Measurements from ENCODE around the gene TJAP1.
"Not testable (repeated sequence)": the region's sequence is repeated elsewhere in the genome, so short reads cannot be mapped to it uniquely, and the experiment has no call there.

Gene TJAP1

GRCh38 chr6:43461936-43462335 lies 15.4 kb upstream of the TJAP1 start:
- ATAC-seq = no peak
- H3K36me3 Mint-ChIP-seq = no peaks in the 10 kb centered on the region
- no peak overlapping the region for H3K27ac Mint-ChIP-seq
- peaks cover 23% of the 10 kb centered on the region for H3K27me3 Mint-ChIP-seq
- no peaks in the 10 kb centered on the region for H3K9me3 Mint-ChIP-seq
- no peak overlapping the region for H3K4me3 Mint-ChIP-seq
- no peaks in the 10 kb centered on the region for H3K4me1 Mint-ChIP-seq

DNA sequence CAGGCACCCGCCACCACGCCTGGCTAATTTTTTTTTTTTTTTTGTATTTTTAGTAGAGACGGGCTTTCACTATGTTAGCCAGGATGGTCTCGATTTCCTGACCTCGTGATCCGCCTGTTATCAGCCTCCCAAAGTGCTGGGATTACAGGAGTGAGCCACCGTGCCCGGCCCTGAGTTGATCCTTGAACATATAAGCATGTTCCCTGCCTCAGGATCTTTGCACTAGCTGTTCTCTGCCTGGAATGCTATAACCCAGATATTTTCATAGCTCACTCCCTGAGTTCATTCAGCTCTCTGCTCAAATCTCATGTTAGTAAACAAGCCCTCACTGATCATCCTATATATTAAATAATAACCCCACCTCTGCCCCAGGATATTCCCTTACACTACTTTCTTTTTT lies 13.0 kb upstream of the TJAP1 start:
- Mint-ChIP-seq H3K4me3 (no peak overlapping the region), H3K9me3 (no peaks in the 10 kb centered on the region), H3K27ac (no peak overlapping the region), H3K4me1 (no peaks in the 10 kb centered on the region), H3K36me3 (no peaks in the 10 kb centered on the region), H3K27me3 (peaks cover 42% of the 10 kb centered on the region)
- no peak for ATAC-seq

DNA sequence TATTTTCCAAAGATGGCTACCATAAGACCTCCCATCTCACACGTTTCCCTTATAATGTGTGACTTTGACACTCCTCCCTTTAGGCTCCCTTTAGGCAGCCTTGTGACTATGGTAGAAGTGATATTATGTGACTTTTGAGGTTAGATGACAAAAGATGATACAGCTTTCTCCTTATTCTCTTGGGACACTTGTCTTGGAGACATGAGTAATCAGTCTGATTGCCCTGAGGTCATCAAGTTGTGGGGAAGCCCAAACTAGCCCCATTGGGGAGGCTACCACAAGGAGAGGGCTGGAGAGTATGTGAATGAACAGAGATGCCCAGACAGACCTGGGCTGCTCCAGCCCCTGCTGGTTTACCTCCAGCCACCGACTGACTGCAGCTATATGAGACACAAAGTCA lies 11.4 kb upstream of the TJAP1 start:
- H3K9me3 Mint-ChIP-seq = no peaks in the 10 kb centered on the region
- H3K4me3 Mint-ChIP-seq = no peak overlapping the region
- H3K4me1 Mint-ChIP-seq = no peaks in the 10 kb centered on the region
- peak; percentile 56 for ATAC-seq
- no peaks in the 10 kb centered on the region for H3K36me3 Mint-ChIP-seq
- H3K27ac Mint-ChIP-seq = no peak overlapping the region
- H3K27me3 Mint-ChIP-seq = peaks cover 53% of the 10 kb centered on the region

- H3K9me3 Mint-ChIP-seq, H3K4me1 Mint-ChIP-seq, ATAC-seq, H3K4me3 Mint-ChIP-seq, H3K36me3 Mint-ChIP-seq, H3K27ac Mint-ChIP-seq: not testable (repeated sequence)
- H3K27me3 Mint-ChIP-seq = peaks cover 50% of the 10 kb centered on the region
Measured at GRCh38 chr6:43467265-43467664, 10.1 kb upstream of the TJAP1 start.

GRCh38 chr6:43467752-43468151 lies 9.6 kb upstream of the TJAP1 start:
- ATAC-seq = no peak
- Mint-ChIP-seq H3K9me3 (no peaks in the 10 kb centered on the region), H3K27ac (no peak overlapping the region)

DNA sequence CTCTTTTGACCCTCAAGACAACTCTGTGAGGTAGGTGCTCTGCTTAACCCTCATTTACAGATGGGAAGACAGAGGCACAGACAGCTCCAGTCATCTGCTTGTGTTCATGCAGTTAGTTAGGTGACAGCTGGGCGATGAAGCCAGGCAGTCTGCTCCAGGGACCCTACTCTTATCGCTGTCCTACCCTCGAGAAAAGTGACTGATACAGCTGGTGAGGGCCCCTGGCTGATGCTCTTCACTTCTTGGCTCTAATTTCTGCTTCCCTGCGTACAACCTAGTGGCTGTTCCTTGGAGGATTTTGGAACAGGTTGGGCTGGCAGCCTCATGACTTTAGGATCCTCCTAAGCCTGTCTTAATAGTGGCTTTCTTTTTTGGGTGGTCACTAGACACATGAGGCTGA lies 9.1 kb upstream of the TJAP1 start:
- H3K4me3 Mint-ChIP-seq = no peak overlapping the region
- peaks cover 40% of the 10 kb centered on the region for H3K27me3 Mint-ChIP-seq
- no peaks in the 10 kb centered on the region for H3K4me1 Mint-ChIP-seq
- ATAC-seq = no peak
- no peak overlapping the region for H3K27ac Mint-ChIP-seq
- no peaks in the 10 kb centered on the region for H3K9me3 Mint-ChIP-seq
- no peaks in the 10 kb centered on the region for H3K36me3 Mint-ChIP-seq

More at GRCh38 chr6:43467752-43468151, 9.6 kb upstream of the TJAP1 start:
- Mint-ChIP-seq H3K4me3 (no peak overlapping the region), H3K4me1 (no peaks in the 10 kb centered on the region), H3K36me3 (no peaks in the 10 kb centered on the region), H3K27me3 (peaks cover 45% of the 10 kb centered on the region)

DNA sequence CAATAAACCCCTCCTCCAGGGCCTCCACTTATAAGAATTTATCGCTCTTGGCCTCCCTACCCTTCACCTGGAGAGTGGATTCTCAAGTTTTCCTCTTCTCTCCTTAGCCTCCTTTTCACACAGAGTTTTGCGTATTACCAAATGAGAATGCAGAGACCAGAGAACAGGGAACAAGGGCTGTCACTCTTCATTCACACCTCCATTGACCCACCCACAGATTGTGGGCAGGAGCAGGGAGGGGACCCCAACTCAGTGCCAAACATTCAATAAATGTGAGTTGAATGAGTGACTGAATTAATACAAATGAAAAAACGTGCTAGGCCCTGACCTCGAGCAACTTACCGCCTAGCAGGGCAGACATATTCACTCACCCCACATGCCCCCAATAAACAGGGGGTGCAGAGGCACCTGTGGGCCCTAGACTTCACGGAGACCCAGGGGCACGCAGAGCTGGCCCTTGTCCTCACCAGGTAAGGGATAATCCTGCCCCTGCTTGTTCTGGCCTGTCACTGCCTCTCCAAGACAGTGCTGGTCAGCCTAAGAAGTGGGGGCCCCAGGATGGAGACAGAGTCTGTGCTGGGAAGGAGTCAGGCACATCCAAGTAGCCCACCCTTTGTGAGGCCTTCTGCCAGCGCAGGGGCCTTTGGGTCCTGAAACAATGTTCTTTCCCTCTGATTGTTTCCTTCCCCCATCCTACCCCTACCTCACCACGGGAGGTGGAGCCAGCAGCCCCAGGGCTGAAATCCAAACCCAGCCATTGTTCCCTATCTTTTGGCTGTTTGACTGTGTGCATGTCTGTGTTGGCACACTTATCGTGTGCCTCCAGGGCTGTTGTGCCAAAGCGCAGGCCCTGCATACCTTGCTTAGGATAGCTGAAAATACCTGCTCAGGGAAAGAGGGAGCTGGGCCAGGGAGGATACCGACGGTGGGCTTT lies 8.4 kb upstream of the TJAP1 start:
- Mint-ChIP-seq H3K9me3 (no peaks in the 10 kb centered on the region), H3K4me3 (no peak overlapping the region), H3K27ac (no peak overlapping the region), H3K36me3 (no peaks in the 10 kb centered on the region), H3K4me1 (no peaks in the 10 kb centered on the region), H3K27me3 (peaks cover 37% of the 10 kb centered on the region)
- no peak for ATAC-seq

DNA sequence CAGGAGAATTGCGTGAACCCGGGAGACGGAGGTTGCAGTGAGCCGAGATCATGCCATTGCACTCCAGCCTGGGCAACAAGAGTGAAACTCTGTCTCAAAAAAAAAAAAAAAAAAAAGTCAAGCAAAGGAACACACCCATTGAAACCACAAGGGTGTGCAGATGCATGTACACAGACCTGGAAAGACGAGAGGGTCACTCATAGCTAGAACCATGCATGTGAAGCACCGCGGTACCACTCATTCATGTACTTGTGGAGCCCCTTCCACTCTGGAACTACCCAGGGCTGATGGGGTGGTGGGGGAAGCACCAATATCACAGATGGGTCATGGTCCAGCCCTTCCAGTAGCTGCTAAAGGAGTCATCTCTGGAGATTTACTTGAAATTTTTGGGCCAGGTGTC lies 7.4 kb upstream of the TJAP1 start:
- H3K27ac Mint-ChIP-seq = no peak overlapping the region
- H3K4me3 Mint-ChIP-seq = no peak overlapping the region
- H3K9me3 Mint-ChIP-seq = no peaks in the 10 kb centered on the region
- no peak for ATAC-seq
- H3K36me3 Mint-ChIP-seq = no peaks in the 10 kb centered on the region
- H3K27me3 Mint-ChIP-seq = peaks cover 37% of the 10 kb centered on the region
- H3K4me1 Mint-ChIP-seq = no peaks in the 10 kb centered on the region

DNA sequence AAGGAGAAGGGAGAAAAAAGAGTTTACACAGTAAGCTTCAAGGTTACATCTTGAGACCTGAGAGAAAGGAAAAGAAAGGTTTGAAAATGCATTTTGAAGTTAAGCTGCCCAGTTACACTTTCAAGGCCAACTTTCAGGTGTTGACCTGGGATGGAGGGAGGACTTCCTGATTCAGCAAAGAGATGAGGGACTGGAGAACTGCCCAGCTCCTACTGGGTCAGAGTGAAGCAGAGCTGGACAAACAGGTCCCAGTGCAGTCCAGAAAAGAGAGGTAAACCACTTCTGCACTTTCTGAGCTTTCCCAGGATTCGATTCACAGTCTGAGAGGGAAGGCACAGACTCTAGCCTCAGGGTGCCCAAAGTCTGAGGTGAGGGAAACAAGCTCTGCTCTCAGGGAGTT lies 6.0 kb upstream of the TJAP1 start:
- Mint-ChIP-seq H3K27me3 (peaks cover 37% of the 10 kb centered on the region), H3K27ac (no peak overlapping the region), H3K4me1 (no peaks in the 10 kb centered on the region), H3K4me3 (no peak overlapping the region), H3K36me3 (no peaks in the 10 kb centered on the region), H3K9me3 (no peaks in the 10 kb centered on the region)
- no peak for ATAC-seq

GRCh38 chr6:43472515-43472914 lies 4.9 kb upstream of the TJAP1 start:
- H3K27me3 Mint-ChIP-seq = peaks cover 34% of the 10 kb centered on the region
- H3K9me3 Mint-ChIP-seq = no peaks in the 10 kb centered on the region
- H3K27ac Mint-ChIP-seq = no peak overlapping the region
- no peak for ATAC-seq
- H3K36me3 Mint-ChIP-seq = no peaks in the 10 kb centered on the region
- no peak overlapping the region for H3K4me3 Mint-ChIP-seq
- peaks cover 10% of the 10 kb centered on the region for H3K4me1 Mint-ChIP-seq

GRCh38 chr6:43475516-43475915 lies 1.9 kb upstream of the TJAP1 start:
- Mint-ChIP-seq H3K9me3 (no peaks in the 10 kb centered on the region), H3K27me3 (peaks cover 8% of the 10 kb centered on the region), H3K27ac (no peak overlapping the region), H3K36me3 (no peaks in the 10 kb centered on the region), H3K4me1 (peaks cover 30% of the 10 kb centered on the region), H3K4me3 (no peak overlapping the region)
- no peak for ATAC-seq

DNA sequence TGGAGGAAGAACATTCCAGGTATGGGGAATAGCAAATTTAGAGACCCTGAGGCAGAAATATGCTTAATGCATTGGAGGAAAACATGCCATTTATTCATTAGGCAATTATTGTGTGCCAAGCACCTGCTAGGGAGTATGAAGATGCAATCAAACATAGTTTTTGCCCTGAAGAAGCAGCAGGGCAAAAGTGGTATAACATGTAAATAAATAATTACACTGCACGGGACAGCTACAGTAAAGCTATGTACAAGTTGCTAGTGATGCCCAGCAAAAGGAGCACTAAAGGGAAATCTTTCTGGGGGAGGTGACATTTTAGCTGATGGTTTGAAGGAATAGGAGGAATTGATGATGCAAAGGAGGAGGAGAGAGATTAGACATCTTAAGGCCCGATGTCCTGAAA lies 624 bp upstream of the TJAP1 start:
- Mint-ChIP-seq H3K36me3 (no peaks in the 10 kb centered on the region), H3K27me3 (no peaks in the 10 kb centered on the region), H3K4me1 (peaks cover 30% of the 10 kb centered on the region), H3K27ac (peak overlapping the region; percentile 95), H3K4me3 (peak overlapping the region; percentile 98), H3K9me3 (no peaks in the 10 kb centered on the region)
- ATAC-seq = peak; percentile 32

DNA sequence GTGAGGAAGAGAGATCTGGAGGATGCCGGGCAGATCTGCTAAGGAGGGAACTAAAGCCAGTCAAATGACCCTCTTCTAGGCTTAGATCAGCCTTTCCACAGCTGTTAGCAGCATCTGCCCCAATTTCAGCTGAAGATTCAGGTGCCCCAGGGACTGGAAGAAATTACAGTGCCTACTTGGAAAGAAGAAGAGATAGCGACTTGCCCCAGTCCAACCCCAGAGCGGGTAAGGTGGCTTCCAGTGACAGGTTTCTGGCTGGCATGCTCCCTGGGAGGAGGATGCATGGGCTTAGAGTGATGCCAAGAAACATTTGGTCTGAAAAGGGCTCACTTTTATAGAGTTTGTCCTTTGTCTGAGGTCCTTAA lies 620 bp downstream of the TJAP1 start:
- no peaks in the 10 kb centered on the region for H3K9me3 Mint-ChIP-seq
- no peak for ATAC-seq
- H3K4me3 Mint-ChIP-seq = peak overlapping the region; percentile 98
- peaks cover 30% of the 10 kb centered on the region for H3K4me1 Mint-ChIP-seq
- H3K27me3 Mint-ChIP-seq = no peaks in the 10 kb centered on the region
- H3K27ac Mint-ChIP-seq = peak overlapping the region; percentile 95
- H3K36me3 Mint-ChIP-seq = no peaks in the 10 kb centered on the region

GRCh38 chr6:43481075-43481474 lies 3.7 kb downstream of the TJAP1 start:
- no peak for ATAC-seq
- Mint-ChIP-seq H3K4me1 (peaks cover 37% of the 10 kb centered on the region), H3K9me3 (no peaks in the 10 kb centered on the region), H3K27me3 (no peaks in the 10 kb centered on the region), H3K27ac (no peak overlapping the region), H3K36me3 (peaks cover 6% of the 10 kb centered on the region), H3K4me3 (no peak overlapping the region)

- no peak overlapping the region for H3K4me3 Mint-ChIP-seq
- H3K4me1 Mint-ChIP-seq = peaks cover 34% of the 10 kb centered on the region
- H3K27ac Mint-ChIP-seq = no peak overlapping the region
- H3K9me3 Mint-ChIP-seq = no peaks in the 10 kb centered on the region
- ATAC-seq = no peak
- H3K36me3 Mint-ChIP-seq = peaks cover 6% of the 10 kb centered on the region
- no peaks in the 10 kb centered on the region for H3K27me3 Mint-ChIP-seq
Measured at GRCh38 chr6:43481591-43482236, 4.3 kb downstream of the TJAP1 start.

DNA sequence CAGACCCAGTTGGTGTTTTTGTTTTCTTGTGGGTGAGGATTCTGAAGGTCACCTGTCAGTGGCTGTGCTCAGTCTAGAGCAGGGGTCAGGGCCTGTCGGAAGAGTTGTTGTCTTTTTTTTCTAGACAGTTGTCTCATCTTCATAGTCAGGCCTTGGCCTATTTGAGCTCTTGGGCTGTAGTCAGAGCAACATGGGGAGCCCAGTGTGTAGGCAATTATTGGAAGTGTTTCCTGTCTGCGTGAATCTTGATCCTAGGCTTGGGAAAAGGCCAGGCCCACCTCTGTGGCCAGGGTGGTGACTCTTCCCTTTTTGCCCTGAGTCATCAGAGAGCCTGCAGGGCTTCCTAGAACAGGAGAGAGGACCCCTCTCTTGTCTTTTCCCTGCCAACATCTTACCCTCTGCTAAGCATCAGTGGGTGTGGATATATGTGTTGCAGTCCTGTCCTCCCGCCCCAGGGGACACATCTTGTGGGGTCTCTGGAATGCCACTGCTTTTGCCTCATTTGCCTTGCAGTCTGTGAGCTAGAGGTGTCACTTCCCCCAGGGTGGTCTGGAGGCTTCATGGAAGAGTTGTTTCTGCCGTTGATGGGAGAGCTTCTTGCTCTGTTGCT lies 11.4 kb downstream of the TJAP1 start:
- no peak overlapping the region for H3K27ac Mint-ChIP-seq
- no peak for ATAC-seq
- no peaks in the 10 kb centered on the region for H3K27me3 Mint-ChIP-seq
- no peak overlapping the region for H3K4me3 Mint-ChIP-seq
- peaks cover 19% of the 10 kb centered on the region for H3K4me1 Mint-ChIP-seq
- H3K36me3 Mint-ChIP-seq = peaks cover 10% of the 10 kb centered on the region
- H3K9me3 Mint-ChIP-seq = no peaks in the 10 kb centered on the region

Measured in stimulated activated memory B cell treated with anti-CD40 and anti-IgM and Interleukin-4, amounts not matched to agents 10 μg/mL and 1 μg/mL and 100 μg/mL, for 72 hours (primary cell).